OCI-LY7 (cell line): ENCODE measurements around the gene ABCC12. TPM values are rescaled to one million over a fixed set of nuclear protein-coding genes. Genes with fewer than 3 reads are reported as not detected.

Experiments used
- BruUV-seq: library from RNA; stranded (reverse); fragments of 400-500 nt; replicated peaks from 2 replicates; lab custom pipeline; 2021; lab: Mats Ljungman, UMichigan
- CTCF ChIA-PET: fragments of 300-600 bp; sonication (Branson Sonifier 250); formaldehyde crosslinking; loops from one replicate; lab custom pipeline; 2022; ENCODE audit warnings: antibody characterized with exemption; ENCODE audit not compliant: unreplicated experiment; lab: Charles Lee
- POLR2A ChIA-PET: fragments of 300-600 bp; sonication (Branson Sonifier 250); formaldehyde crosslinking; loops from one replicate; lab custom pipeline; 2022; ENCODE audit warnings: antibody characterized with exemption; lab: Charles Lee
- DNase-seq: peaks from one replicate; pipeline ENCODE4 v3.0.0-alpha.2; 2015; ENCODE audit warnings: low spot score
- H2AFZ ChIP-seq: fragments of 200-600 bp; sonication (generic), shearing (Covaris generic); 2 replicates; pipeline ENCODE4 v1.6.1; 2014; ENCODE audit warnings: mild to moderate bottlenecking, antibody characterized with exemption, low read length, moderate library complexity
- H3K27ac ChIP-seq: fragments of 200-600 bp; sonication (generic); 2 replicates; pipeline ENCODE4 v1.5.1; 2014; ENCODE audit warnings: mixed run types, low read depth, mild to moderate bottlenecking, moderate library complexity, low read length, inconsistent platforms; ENCODE audit not compliant: poor library complexity, severe bottlenecking
- H3K36me3 ChIP-seq: fragments of 200-600 bp; sonication (generic); 2 replicates; pipeline ENCODE4 v1.6.1; 2014; ENCODE audit warnings: mild to moderate bottlenecking, antibody characterized with exemption, low read length, moderate library complexity, mixed read lengths; ENCODE audit not compliant: insufficient read depth
- H3K4me1 ChIP-seq: fragments of 200-600 bp; sonication (generic); 2 replicates; pipeline ENCODE4 v1.5.1; 2014; ENCODE audit warnings: mild to moderate bottlenecking, low read length; ENCODE audit not compliant: insufficient read depth, poor library complexity, severe bottlenecking
- H3K4me2 ChIP-seq: fragments of 200-600 bp; sonication (generic); 2 replicates; pipeline ENCODE4 v1.6.1; 2014; ENCODE audit warnings: mild to moderate bottlenecking, low read length
- H3K4me3 ChIP-seq: fragments of 200-600 bp; sonication (generic); 2 replicates; pipeline ENCODE4 v1.5.1; 2014; ENCODE audit warnings: mild to moderate bottlenecking, low read depth, low read length; ENCODE audit not compliant: poor library complexity, severe bottlenecking
- H3K79me2 ChIP-seq: fragments of 200-600 bp; sonication (generic); 2 replicates; pipeline ENCODE4 v1.6.1; 2016; ENCODE audit warnings: low read depth, mild to moderate bottlenecking, low read length, moderate library complexity, mixed read lengths; ENCODE audit not compliant: insufficient read depth
- H3K9me2 ChIP-seq: fragments of 200-600 bp; sonication (generic); 2 replicates; pipeline ENCODE4 v1.6.1; 2016; ENCODE audit warnings: mild to moderate bottlenecking, low read length, mixed read lengths; ENCODE audit not compliant: insufficient read depth
- H3K9me3 ChIP-seq: fragments of 200-600 bp; sonication (generic); 2 replicates; pipeline ENCODE4 v1.6.1; 2014; ENCODE audit warnings: mild to moderate bottlenecking, mixed run types, low read length, mixed read lengths
- H4K20me1 ChIP-seq: fragments of 200-600 bp; sonication (generic); 2 replicates; pipeline ENCODE4 v1.6.1; 2014; ENCODE audit warnings: mild to moderate bottlenecking, antibody characterized with exemption, low read length, moderate library complexity, mixed read lengths; ENCODE audit not compliant: insufficient read depth
- CTCF ChIP-seq: fragments of 200-600 bp; sonication (generic); conservative IDR thresholded peaks from 2 replicates; pipeline ENCODE4 v1.5.1; 2014; ENCODE audit warnings: mild to moderate bottlenecking, antibody characterized with exemption, low read length, moderate library complexity, mixed read lengths
- EZH2phosphoT487 ChIP-seq: fragments of 200-600 bp; sonication (generic); IDR thresholded peaks from 2 replicates; pipeline ENCODE4 v1.6.1; 2018; ENCODE audit warnings: low read depth, borderline replicate concordance, mild to moderate bottlenecking, mixed run types, antibody characterized with exemption, low read length, moderate library complexity, mixed read lengths
- intact Hi-C: fragments of 100-400 bp; cut with micrococcal nuclease; formaldehyde crosslinking; loops from one replicate; pipeline ENCODE4 v1.10.0; 2022; ENCODE audit not compliant: unreplicated experiment
- total RNA-seq, 2 experiments: library from RNA; depleted of rRNA in 1 of 2; stranded (reverse); fragments of >200 nt in 1 of 2; shearing (Covaris generic) in 1 of 2; gene quantifications; 2 replicates each; pipeline ENCODE4 v1.2.3, GENCODE V29; 2014 to 2022

ABCC12 gene
- total RNA-seq, 2 experiments from 2014 or later, result not detected

- H3K4me3 ChIP-seq, result no peak overlapping the region
- DNase-seq, result no peak
- no peak overlapping the region for H2AFZ ChIP-seq
- intact Hi-C loops, result no loop called here
- POLR2A ChIA-PET, result interaction anchor here (0.6 kb wide), 2 partner anchors 1083 to 1547 kb away, joined by 4 to 5 read pairs; no protein-coding TSS in a partner anchor
- H3K36me3 ChIP-seq, result no peaks in the 10 kb centered on the region
- TF ChIP-seq CTCF (no peak), EZH2phosphoT487 (no peak)
- H3K9me3 ChIP-seq, result no peaks in the 10 kb centered on the region
- H4K20me1 ChIP-seq, result no peaks in the 10 kb centered on the region
- CTCF ChIA-PET, result no interaction called here
- no peak overlapping the region for H3K27ac ChIP-seq
- no peak overlapping the region for H3K4me2 ChIP-seq
- no TSS peak for BruUV-seq
- H3K79me2 ChIP-seq, result no peaks in the 10 kb centered on the region
- no peaks in the 10 kb centered on the region for H3K9me2 ChIP-seq
- peaks cover under 1% of the 10 kb centered on the region for H3K4me1 ChIP-seq
These were observed 38.1 kb upstream of the ABCC12 start for GRCh38 chr16:48193846-48194245.

DNA sequence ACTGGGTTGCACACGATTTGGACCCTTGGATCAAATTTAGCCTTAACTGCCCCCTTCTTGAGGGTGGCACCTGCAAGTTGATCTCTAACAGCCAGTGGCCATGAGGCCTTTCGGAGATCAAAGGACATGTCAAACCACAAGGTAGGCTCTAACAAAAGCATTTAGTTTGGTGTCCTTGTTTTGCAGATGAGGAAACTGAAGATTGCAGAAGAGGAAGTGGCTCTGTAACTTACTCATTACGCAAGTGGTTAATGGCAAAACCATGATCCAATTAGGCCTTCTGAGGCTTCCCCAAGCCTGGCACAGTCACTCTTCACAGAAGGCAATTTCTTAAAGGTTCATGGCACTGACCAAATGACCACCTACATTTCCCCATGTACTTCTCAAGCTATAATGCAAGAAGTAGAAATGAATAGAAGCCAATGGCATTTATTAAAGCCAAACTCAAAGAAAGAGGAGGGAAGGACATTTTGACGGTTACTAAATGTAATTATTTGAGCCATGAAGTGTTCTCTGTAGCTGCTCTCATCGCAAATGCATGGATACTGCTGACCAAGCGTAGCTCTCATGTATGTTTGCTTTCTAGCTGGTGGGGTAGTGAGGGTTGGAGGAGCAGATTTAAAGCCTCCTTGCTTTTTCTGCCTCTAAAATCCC, 32.8 kb upstream of the ABCC12 start:
- Histone ChIP-seq H3K4me2 (no peak overlapping the region), H3K79me2 (no peaks in the 10 kb centered on the region), H3K4me1 (peaks cover 7% of the 10 kb centered on the region), H3K4me3 (no peak overlapping the region), H3K9me2 (no peaks in the 10 kb centered on the region), H3K36me3 (no peaks in the 10 kb centered on the region), H3K27ac (no peak overlapping the region), H4K20me1 (no peaks in the 10 kb centered on the region), H3K9me3 (no peaks in the 10 kb centered on the region), H2AFZ (no peak overlapping the region)
- DNase-seq, result peak; percentile 50
- intact Hi-C loops, result no loop called here
- ChIA-PET CTCF (no interaction called here), POLR2A (no interaction called here)
- no TSS peak for BruUV-seq
- TF ChIP-seq CTCF (no peak), EZH2phosphoT487 (no peak)

- Histone ChIP-seq H4K20me1 (no peaks in the 10 kb centered on the region), H3K9me2 (no peaks in the 10 kb centered on the region), H3K4me3 (no peak overlapping the region), H3K36me3 (no peaks in the 10 kb centered on the region), H3K79me2 (no peaks in the 10 kb centered on the region), H3K9me3 (no peaks in the 10 kb centered on the region), H3K27ac (no peak overlapping the region), H2AFZ (no peak overlapping the region), H3K4me2 (no peak overlapping the region), H3K4me1 (peaks cover 7% of the 10 kb centered on the region)
- DNase-seq, result no peak
- POLR2A ChIA-PET, result no interaction called here
- intact Hi-C loops, result no loop called here
- BruUV-seq, result no TSS peak
- TF ChIP-seq EZH2phosphoT487 (no peak), CTCF (no peak)
- CTCF ChIA-PET, result no interaction called here
These were observed 32.0 kb upstream of the ABCC12 start for GRCh38 chr16:48187779-48188178.
